SK-N-SH (cell line): ENCODE results near the gene MDM4. TPM values are rescaled to one million over a fixed set of nuclear protein-coding genes. Genes with fewer than 3 reads are reported as not detected.
A peak's percentile ranks its signal among the peaks of the same experiment; 100 is the strongest.

Experiments
- CTCF ChIA-PET: fragments of 300-600, 350-600 bp; formaldehyde crosslinking; extraction: SDS; loops from one replicate; lab custom pipeline; 2021; lab: Yijun Ruan, JAX
- POLR2A ChIA-PET: fragments of 350-600 bp; sonication (Branson Sonifier 250); formaldehyde crosslinking; extraction: SDS; loops from one replicate; lab custom pipeline; 2020; ENCODE audit warnings: antibody characterized with exemption, inconsistent platforms; lab: Yijun Ruan, JAX
- DNase-seq: peaks from one replicate; pipeline ENCODE4 v3.0.0; 2012
- H2AFZ ChIP-seq: fragments of 200-600 bp; sonication (generic); 2 replicates; pipeline ENCODE4 v1.8.1; 2016; ENCODE audit warnings: antibody characterized with exemption, mild to moderate bottlenecking, low read depth
- H3F3A ChIP-seq: fragments of 200-600 bp; sonication (generic); replicated peaks from 2 replicates; pipeline ENCODE3; 2016; ENCODE audit warnings: antibody characterized with exemption, mild to moderate bottlenecking; ENCODE audit not compliant: insufficient read depth
- H3K27ac ChIP-seq, 2 experiments: fragments of 200-500 bp in 1 of 2; fragments of 200-600 bp in 1 of 2; sonication (Bioruptor generic) in 1 of 2; sonication (generic), shearing (Covaris generic) in 1 of 2; 2 replicates each; pipeline versions ENCODE4 v1.5.1 to v1.6.1; 2014 to 2016; ENCODE audit warnings: low read depth in 2 of 2, inconsistent platforms in 1 of 2, low read length in 1 of 2, mild to moderate bottlenecking in 1 of 2, mixed read lengths in 1 of 2
- H3K27me3 ChIP-seq: fragments of 200-600 bp; sonication (generic), shearing (Covaris generic); 2 replicates; pipeline ENCODE4 v1.6.1; 2016; ENCODE audit warnings: mixed run types; ENCODE audit not compliant: insufficient read depth
- H3K36me3 ChIP-seq, 2 experiments: fragments of 200-500 bp in 1 of 2; fragments of 200-600 bp in 1 of 2; sonication (Bioruptor generic) in 1 of 2; sonication (generic) in 1 of 2; replicated peaks in 1 of 2; 2 replicates each; pipeline versions ENCODE3 to v1.5.1; 2014 to 2016; ENCODE audit warnings: low read length in 1 of 2, mild to moderate bottlenecking in 1 of 2; ENCODE audit not compliant: insufficient read depth in 2 of 2, control insufficient read depth in 1 of 2
- H3K4me1 ChIP-seq, 2 experiments: fragments of 200-500 bp in 1 of 2; fragments of 200-600 bp in 1 of 2; sonication (Bioruptor generic) in 1 of 2; sonication (generic), shearing (Covaris generic) in 1 of 2; 2 replicates each; pipeline versions ENCODE4 v1.5.1 to v1.6.1; 2014 to 2016; ENCODE audit warnings: low read depth in 1 of 2, low read length in 1 of 2, mixed run types in 1 of 2; ENCODE audit not compliant: insufficient read depth in 2 of 2, control insufficient read depth in 1 of 2
- H3K4me2 ChIP-seq: fragments of 200-600 bp; sonication (generic), shearing (Covaris generic); 2 replicates; pipeline ENCODE4 v1.6.1; 2017; ENCODE audit warnings: mixed run types
- H3K4me3 ChIP-seq, 2 experiments: fragments of 200-500 bp in 1 of 2; fragments of 200-600 bp in 1 of 2; sonication (Bioruptor generic) in 1 of 2; sonication (generic), shearing (Covaris generic) in 1 of 2; 2 replicates each; pipeline versions ENCODE4 v1.5.1 to v1.8.1; 2014 to 2016; ENCODE audit warnings: low read depth in 2 of 2, inconsistent platforms in 1 of 2, low read length in 1 of 2, mild to moderate bottlenecking in 1 of 2, mixed read lengths in 1 of 2, moderate library complexity in 1 of 2
- H3K79me2 ChIP-seq: fragments of 200-600 bp; sonication (generic); 2 replicates; pipeline ENCODE4 v1.8.1; 2017; ENCODE audit warnings: mild to moderate bottlenecking; ENCODE audit not compliant: insufficient read depth
- H3K9ac ChIP-seq: fragments of 200-600 bp; sonication (generic); 2 replicates; pipeline ENCODE4 v1.6.1; 2017; ENCODE audit warnings: mixed run types
- H3K9me2 ChIP-seq: fragments of 200-600 bp; sonication (generic); 2 replicates; pipeline ENCODE4 v1.6.1; 2017; ENCODE audit warnings: mixed run types
- H3K9me3 ChIP-seq: fragments of 200-600 bp; sonication (generic); 2 replicates; pipeline ENCODE4 v1.6.1; 2017; ENCODE audit warnings: mixed run types, mild to moderate bottlenecking, moderate library complexity
- H4K20me1 ChIP-seq: fragments of 200-600 bp; sonication (generic); 2 replicates; pipeline ENCODE4 v1.6.1; 2017; ENCODE audit warnings: mild to moderate bottlenecking, mixed run types; ENCODE audit not compliant: insufficient read depth
- CTCF ChIP-seq: fragments of 200-600 bp; sonication (generic); IDR thresholded peaks from 2 replicates; pipeline ENCODE4 v1.6.1; 2017; ENCODE audit warnings: antibody characterized with exemption, mild to moderate bottlenecking, moderate library complexity
- ELF1 ChIP-seq: IDR thresholded peaks from 2 replicates; pipeline ENCODE4 v1.4.0; 2012
- GATA2 ChIP-seq: sonication (generic); formaldehyde crosslinking; IDR thresholded peaks from 2 replicates; pipeline ENCODE4 v1.5.0; 2020; ENCODE audit warnings: mild to moderate bottlenecking, missing genetic modification reagents
- IRF3 ChIP-seq: fragments of 150-350 bp; IDR thresholded peaks from 2 replicates; pipeline ENCODE4 v1.6.1; 2016; ENCODE audit warnings: mild to moderate bottlenecking, low read depth, low read length
- JUND ChIP-seq: IDR thresholded peaks from 2 replicates; pipeline ENCODE4 v1.4.0; 2012
- MXI1 ChIP-seq: IDR thresholded peaks from 2 replicates; pipeline ENCODE4 v1.6.1; 2012; ENCODE audit warnings: mild to moderate bottlenecking, low read depth, low read length, improper control_type of control experiment
- NRF1 ChIP-seq: IDR thresholded peaks from 2 replicates; pipeline ENCODE4 v1.6.1; 2012; ENCODE audit warnings: low read depth, mild to moderate bottlenecking, low read length
- PBX3 ChIP-seq: IDR thresholded peaks from 2 replicates; pipeline ENCODE4; 2012
- POLR2AphosphoS5 ChIP-seq: IDR thresholded peaks from 2 replicates; pipeline ENCODE4 v1.6.1; 2012; ENCODE audit warnings: low read depth, low read length
- RAD21 ChIP-seq: IDR thresholded peaks from 2 replicates; pipeline ENCODE4 v1.6.1; 2012; ENCODE audit warnings: mild to moderate bottlenecking, low read length
- SIN3A ChIP-seq: IDR thresholded peaks from 2 replicates; pipeline ENCODE4 v1.6.1; 2012; ENCODE audit warnings: low read depth, mild to moderate bottlenecking, low read length, moderate library complexity, borderline replicate concordance
- SMC3 ChIP-seq: IDR thresholded peaks from 2 replicates; pipeline ENCODE4 v1.6.1; 2012; ENCODE audit warnings: low read depth, low read length, improper control_type of control experiment
- TEAD4 ChIP-seq: IDR thresholded peaks from 2 replicates; pipeline ENCODE4 v1.4.0; 2012; ENCODE audit warnings: mild to moderate bottlenecking, borderline replicate concordance; ENCODE audit not compliant: insufficient read depth
- USF1 ChIP-seq: IDR thresholded peaks from 2 replicates; pipeline ENCODE4 v1.4.0; 2012; ENCODE audit warnings: low read depth, borderline replicate concordance
- WGBS: methylation state at CpG from one replicate; pipeline ENCODE4 v1.1.6; 2017; ENCODE audit warnings: low lambda C conversion rate; 5-methylcytosine and 5-hydroxymethylcytosine counted together
- polyA plus RNA-seq, 3 experiments: library from polyadenylated mRNA; depleted of rRNA; stranded (reverse); fragments of >200 nt; gene quantifications; 2 replicates each; pipeline ENCODE4 v1.2.3, GENCODE V29; 2012

Gene MDM4
- polyA plus RNA-seq, 1 of the 3 experiments (the other 2 are of a cell fraction), result 6.2 TPM

GRCh38 chr1:204503122-204503912, 12.9 kb upstream of the MDM4 start:
- Histone ChIP-seq H3K4me3 (no peak overlapping the region; a peak in 1 of 4 replicates), H3K4me2 (no peak overlapping the region), H3K4me1 (peaks cover 3 to 5% of the 10 kb centered on the region in 2 experiments; a peak in 2 of 4 replicates), H4K20me1 (peaks cover 3% of the 10 kb centered on the region), H3K9ac (no peak overlapping the region), H3K9me2 (no peaks in the 10 kb centered on the region), H3K9me3 (no peaks in the 10 kb centered on the region), H3K27ac (no peak overlapping the region), H3F3A (peaks cover 30% of the 10 kb centered on the region), H3K79me2 (no peaks in the 10 kb centered on the region), H3K36me3 (no peaks in the 10 kb centered on the region), H2AFZ (0 out of 2 replicates have a peak overlapping the region, but pooled peaks have one; percentile 10), H3K27me3 (no peaks in the 10 kb centered on the region)
- ChIA-PET CTCF (interaction anchor here (0.6 to 26.2 kb wide), 54 partner anchors 8 to 501 kb away, joined by 3 to 1005 read pairs (median 6); partner anchors contain the start of genes GOLT1A, MDM4 and PIK3C2B), POLR2A (interaction anchor here (1.2 kb wide), 1 partner anchor 9 kb away, joined by 3 read pairs; the partner anchor contains the start of gene PIK3C2B)
- TF ChIP-seq CTCF, result peak; percentile 86
- no peak for TF ChIP-seq POLR2AphosphoS5
- peak; percentile 92 for TF ChIP-seq RAD21
- no peak for TF ChIP-seq NRF1
- no peak for TF ChIP-seq JUND
- TF ChIP-seq SMC3, result peak; percentile 64
- DNase-seq, result no peak
- WGBS, result 24% methylated on average over 7 of the region's 7 CpGs

GRCh38 chr1:204503913-204504519, 12.2 kb upstream of the MDM4 start:
- WGBS, result 77% methylated on average over 4 of the region's 4 CpGs
- no peaks in the 10 kb centered on the region for H3K36me3 ChIP-seq
- H3K9me3 ChIP-seq, result no peaks in the 10 kb centered on the region
- H2AFZ ChIP-seq, result no peak overlapping the region
- H4K20me1 ChIP-seq, result peaks cover 3% of the 10 kb centered on the region
- H3K79me2 ChIP-seq, result no peaks in the 10 kb centered on the region
- CTCF ChIA-PET, result interaction anchor here (0.8 to 26.2 kb wide), 18 partner anchors 11 to 364 kb away, joined by 3 to 1005 read pairs (median 8); partner anchors contain the start of genes MDM4 and PIK3C2B
- no peaks in the 10 kb centered on the region for H3K27me3 ChIP-seq
- no peak overlapping the region for H3K4me3 ChIP-seq
- H3K9me2 ChIP-seq, result no peaks in the 10 kb centered on the region
- H3K9ac ChIP-seq, result no peak overlapping the region
- no peak overlapping the region for H3K27ac ChIP-seq
- POLR2A ChIA-PET, result no interaction called here
- no peak for DNase-seq
- no peak overlapping the region for H3K4me2 ChIP-seq
- H3K4me1 ChIP-seq, result peaks cover 3 to 5% of the 10 kb centered on the region in 2 experiments; a peak in 2 of 4 replicates
- peaks cover 36% of the 10 kb centered on the region for H3F3A ChIP-seq
- TF ChIP-seq PBX3 (no peak), IRF3 (no peak), ELF1 (no peak), TEAD4 (no peak), USF1 (no peak), SMC3 (no peak), GATA2 (CRISPR knock-in tag) (no peak), MXI1 (no peak), SIN3A (no peak), CTCF (no peak)
